Testis (tissue), 2 donors: ENCODE data around the gene CACNA1C.

Experiments
- CTCF ChIP-seq, 3 experiments: fragments of 450-650 bp in 2 of 3; fragments of 200-600 bp in 1 of 3; sonication (generic) in 1 of 3; IDR thresholded peaks; one replicate each; pipeline ENCODE4 v1.5.1; 2016 to 2019; ENCODE audit warnings: antibody characterized with exemption in 3 of 3, mild to moderate bottlenecking in 2 of 3, moderate library complexity in 1 of 3
- POLR2A ChIP-seq: fragments of 450-650 bp; IDR thresholded peaks from one replicate; pipeline ENCODE4 v1.6.1; 2017; ENCODE audit warnings: antibody characterized with exemption, mild to moderate bottlenecking, moderate library complexity

GRCh38 chr12:2061402-2061801 lies 8.6 kb downstream of the CACNA1C start:
- TF ChIP-seq CTCF (IDR thresholded peaks at IDR 0.05) (no peak), POLR2A (no peak)
